22Rv1 (cell line): ENCODE data around the gene THEM4.

Experiments
- H3K27ac ChIP-seq: fragments of 450-650 bp; 2 replicates; pipeline ENCODE4 v1.5.1; 2017
- CTCF ChIP-seq: fragments of 450-650 bp; IDR thresholded peaks from 2 replicates; pipeline ENCODE4 v1.5.1; 2017; ENCODE audit warnings: mild to moderate bottlenecking
- ZFX ChIP-seq: fragments of 450-650 bp; IDR thresholded peaks from 2 replicates; pipeline ENCODE4 v1.6.1; 2017; ENCODE audit warnings: antibody characterized with exemption, borderline replicate concordance

Gene THEM4

GRCh38 chr1:151838222-151839081 lies 70.9 kb downstream of the THEM4 start:
- TF ChIP-seq ZFX, result no peak
- H3K27ac ChIP-seq, result peak overlapping the region; percentile 98

GRCh38 chr1:151837884-151838221 lies 71.5 kb downstream of the THEM4 start:
- peak overlapping the region; percentile 98 for H3K27ac ChIP-seq
- no peak for TF ChIP-seq CTCF
- TF ChIP-seq ZFX, result no peak

GRCh38 chr1:151837197-151837596 lies 72.1 kb downstream of the THEM4 start:
- TF ChIP-seq CTCF, result no peak
- no peak for TF ChIP-seq ZFX
- peak overlapping the region; percentile 98 for H3K27ac ChIP-seq

DNA sequence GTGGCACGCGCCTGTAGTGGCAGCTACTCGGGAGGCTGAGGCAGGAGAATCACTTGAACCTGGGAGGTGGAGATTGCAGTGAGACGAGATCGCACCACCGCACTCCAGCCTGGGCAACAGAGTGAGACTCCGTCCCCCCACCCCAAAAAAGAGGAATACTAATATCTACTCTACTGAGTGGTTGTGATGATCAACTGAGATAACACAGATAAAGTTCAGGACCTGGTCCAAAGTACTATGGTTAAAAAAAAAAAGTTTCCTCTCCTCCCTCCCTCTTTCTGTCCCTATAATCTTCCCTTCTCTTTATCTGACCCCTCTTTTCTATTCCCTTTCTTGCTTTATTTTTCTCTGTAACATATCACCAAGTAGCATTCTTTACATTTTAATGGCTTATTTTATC lies 73.7 kb downstream of the THEM4 start:
- H3K27ac ChIP-seq, result peak overlapping the region; percentile 98
- no peak for TF ChIP-seq CTCF
- no peak for TF ChIP-seq ZFX

- TF ChIP-seq CTCF, result no peak
- TF ChIP-seq ZFX, result no peak
- 0 out of 2 replicates have a peak overlapping the region, but pooled peaks have one; percentile 74 for H3K27ac ChIP-seq
Measured at GRCh38 chr1:151834239-151834638, 75.1 kb downstream of the THEM4 start.

DNA sequence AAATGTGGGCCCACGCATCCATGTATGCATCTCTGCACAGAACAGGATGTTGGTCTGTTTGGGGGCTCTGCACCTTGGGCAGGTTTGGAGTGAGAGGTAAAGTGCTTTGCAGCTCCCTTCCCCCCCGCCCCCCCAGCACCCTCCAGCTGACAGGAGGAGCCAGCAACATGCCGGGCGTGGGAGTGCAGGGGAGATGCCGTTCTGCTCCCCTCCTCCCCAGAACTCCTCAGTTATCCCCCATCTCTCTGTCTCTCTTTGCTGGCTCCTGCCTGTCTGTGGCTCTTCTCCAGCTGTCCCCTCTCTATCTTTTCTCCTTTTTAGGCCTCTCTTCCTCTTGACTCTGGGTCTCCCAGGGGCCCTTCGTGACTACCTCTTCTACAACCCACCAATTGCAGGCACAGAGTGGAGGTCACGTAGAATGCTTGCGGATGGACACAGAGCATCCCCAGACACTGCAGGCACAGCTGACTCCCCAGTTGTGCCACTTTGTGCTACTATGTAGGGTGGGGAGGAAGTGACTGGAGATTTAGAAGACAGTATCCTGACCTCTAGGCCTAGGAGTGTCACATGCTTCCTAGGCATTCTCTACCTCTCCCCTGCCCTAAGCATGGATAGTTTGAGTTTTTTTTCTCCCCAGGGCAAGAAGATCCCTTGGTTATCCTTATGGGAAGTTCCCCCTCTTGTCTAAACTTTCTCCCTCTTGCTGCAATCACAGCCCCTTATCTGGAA lies 76.0 kb downstream of the THEM4 start:
- no peak for TF ChIP-seq CTCF
- no peak for TF ChIP-seq ZFX
- peak overlapping the region; percentile 74; the same call in 1 of the 2 replicates for H3K27ac ChIP-seq

DNA sequence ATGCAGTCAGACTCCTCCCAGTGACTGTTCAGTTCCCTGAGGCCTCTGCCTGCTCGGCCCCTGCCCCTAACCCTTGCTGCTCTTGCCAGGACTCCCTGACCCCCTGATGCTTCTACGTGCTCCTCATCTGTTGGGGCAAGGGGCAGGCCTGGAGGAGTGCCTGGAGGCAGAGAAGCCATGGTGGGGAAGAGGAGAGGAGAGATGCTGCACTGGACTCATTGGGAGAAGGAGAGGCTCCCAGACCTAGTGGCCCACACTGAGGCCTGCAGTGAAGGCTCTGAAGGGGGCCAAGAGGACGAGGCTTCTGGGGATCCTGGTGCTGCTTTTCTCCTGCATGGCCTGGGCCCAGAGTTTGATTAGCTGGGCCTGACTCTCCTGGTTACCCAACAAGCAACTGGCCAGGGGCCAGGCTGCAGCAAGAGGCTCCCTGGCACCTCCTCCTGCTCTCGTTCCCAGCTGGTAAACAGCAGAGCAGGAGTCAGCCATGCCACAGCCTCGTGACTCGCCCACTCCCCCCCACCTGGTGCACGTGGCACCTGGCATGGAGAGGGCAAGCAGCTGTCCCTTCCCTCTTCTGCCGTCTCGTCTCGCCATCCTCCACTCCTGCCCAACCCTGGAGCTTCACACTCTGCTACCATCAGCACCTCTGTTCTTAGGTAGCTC lies 76.9 kb downstream of the THEM4 start:
- TF ChIP-seq CTCF (no peak), ZFX (no peak)
- H3K27ac ChIP-seq, result peak overlapping the region; percentile 74
